Smooth muscle cell (in vitro differentiated cells): ENCODE data around the gene UGT2B15. TPM values are rescaled to one million over a fixed set of nuclear protein-coding genes. Genes with fewer than 3 reads are reported as not detected.
"Not testable (repeated sequence)": the region's sequence is repeated elsewhere in the genome, so short reads cannot be mapped to it uniquely, and the experiment has no call there.

Experiments used
- DNase-seq: peaks from one replicate; lab custom pipeline; 2025; ENCODE audit not compliant: unreplicated experiment; lab: John Stamatoyannopoulos, UW
- H2AFZ ChIP-seq: fragments of 200-600 bp; sonication (generic); 2 replicates; pipeline ENCODE4 v1.6.0; 2016; ENCODE audit warnings: antibody characterized with exemption, low read depth, mild to moderate bottlenecking
- H3F3A ChIP-seq: fragments of 200-600 bp; sonication (generic); 2 replicates; pipeline ENCODE4 v1.6.0; 2017; ENCODE audit warnings: antibody characterized with exemption, low read depth
- H3K27ac ChIP-seq: fragments of 200-600 bp; sonication (generic); 2 replicates; pipeline ENCODE4 v1.5.1; 2016; ENCODE audit warnings: low read depth, mild to moderate bottlenecking
- H3K27me3 ChIP-seq: fragments of 200-600 bp; sonication (generic); 2 replicates; pipeline ENCODE4 v1.6.1; 2016; ENCODE audit warnings: low read depth, mild to moderate bottlenecking
- H3K36me3 ChIP-seq: fragments of 200-600 bp; sonication (generic); 2 replicates; pipeline ENCODE4 v1.5.1; 2016; ENCODE audit warnings: low read depth
- H3K4me1 ChIP-seq: fragments of 200-600 bp; sonication (generic); 2 replicates; pipeline ENCODE4 v1.5.1; 2016; ENCODE audit warnings: low read depth
- H3K4me2 ChIP-seq: fragments of 200-600 bp; sonication (generic); 2 replicates; pipeline ENCODE4 v1.6.0; 2016; ENCODE audit warnings: mild to moderate bottlenecking
- H3K4me3 ChIP-seq: fragments of 200-600 bp; sonication (generic); 2 replicates; pipeline ENCODE4 v1.5.1; 2016; ENCODE audit warnings: mild to moderate bottlenecking
- H3K79me2 ChIP-seq: fragments of 200-600 bp; sonication (generic); 2 replicates; pipeline ENCODE4 v1.6.0; 2016; ENCODE audit warnings: low read depth, mild to moderate bottlenecking
- H3K9ac ChIP-seq: fragments of 200-600 bp; sonication (generic); 2 replicates; pipeline ENCODE4 v1.6.0; 2016; ENCODE audit warnings: low read depth
- H3K9me3 ChIP-seq: fragments of 200-600 bp; sonication (generic); replicated peaks from 2 replicates; pipeline ENCODE4 v1.5.1; 2016; ENCODE audit warnings: low read depth
- H4K20me1 ChIP-seq: fragments of 200-600 bp; sonication (generic); 2 replicates; pipeline ENCODE4 v1.6.0; 2016; ENCODE audit warnings: low read depth
- WGBS: methylation state at CpG from one replicate; pipeline ENCODE4 v1.1.7; 2016; ENCODE audit warnings: low lambda C conversion rate; 5-methylcytosine and 5-hydroxymethylcytosine counted together
- polyA plus RNA-seq: library from polyadenylated mRNA; unstranded; fragments of >200 nt; fragmentation: Nextera tagmentation; extraction: Ambion mirVana; gene quantifications from 2 replicates; pipeline ENCODE4 v1.2.1, GENCODE V29; 2016
- total RNA-seq: library from RNA; depleted of rRNA; stranded (reverse); fragments of >200 nt; gene quantifications from 2 replicates; pipeline ENCODE4 v1.2.3, GENCODE V29; 2014
- TF ChIP-seq, protein P1 (sequence below): fragments of 200-600 bp; sonication (generic); IDR thresholded peaks from 2 replicates; pipeline ENCODE4 v1.5.1; 2017; ENCODE audit warnings: borderline replicate concordance, mild to moderate bottlenecking, antibody characterized with exemption; ENCODE audit not compliant: insufficient read depth, poor library complexity, severe bottlenecking

The UGT2B15 gene
- total and polyA plus RNA-seq, 2 experiments from 2014 or later, result not detected

DNA sequence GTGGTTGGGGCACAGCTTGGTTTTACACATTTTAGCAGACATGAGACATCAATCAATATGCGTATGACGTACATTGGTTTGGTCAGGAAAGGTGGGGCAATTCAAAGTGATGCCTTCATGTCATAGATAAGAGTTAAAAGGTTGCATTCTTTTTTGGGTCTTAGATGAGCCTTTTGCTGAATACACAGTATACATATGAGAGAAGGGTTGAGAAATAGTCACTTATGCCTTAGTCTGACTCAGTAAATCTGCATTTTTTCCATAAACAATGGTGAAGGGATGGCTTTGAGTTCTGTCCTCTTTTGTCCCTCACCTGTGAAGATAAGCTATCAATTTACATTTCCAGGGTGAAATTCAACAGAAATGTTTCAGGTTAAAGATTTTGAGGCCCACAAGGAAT lies 43.9 kb upstream of the UGT2B15 start:
- Histone ChIP-seq H3K27me3 (no peaks in the 10 kb centered on the region), H3K27ac (no peak overlapping the region), H4K20me1 (no peaks in the 10 kb centered on the region), H3K79me2 (no peaks in the 10 kb centered on the region), H3K9me3 (no peaks in the 10 kb centered on the region), H3K4me3 (no peak overlapping the region), H3K36me3 (no peaks in the 10 kb centered on the region), H3F3A (no peaks in the 10 kb centered on the region), H3K4me2 (no peak overlapping the region), H3K9ac (no peak overlapping the region), H3K4me1 (no peaks in the 10 kb centered on the region), H2AFZ (no peak overlapping the region)
- TF ChIP-seq, protein P1, sequence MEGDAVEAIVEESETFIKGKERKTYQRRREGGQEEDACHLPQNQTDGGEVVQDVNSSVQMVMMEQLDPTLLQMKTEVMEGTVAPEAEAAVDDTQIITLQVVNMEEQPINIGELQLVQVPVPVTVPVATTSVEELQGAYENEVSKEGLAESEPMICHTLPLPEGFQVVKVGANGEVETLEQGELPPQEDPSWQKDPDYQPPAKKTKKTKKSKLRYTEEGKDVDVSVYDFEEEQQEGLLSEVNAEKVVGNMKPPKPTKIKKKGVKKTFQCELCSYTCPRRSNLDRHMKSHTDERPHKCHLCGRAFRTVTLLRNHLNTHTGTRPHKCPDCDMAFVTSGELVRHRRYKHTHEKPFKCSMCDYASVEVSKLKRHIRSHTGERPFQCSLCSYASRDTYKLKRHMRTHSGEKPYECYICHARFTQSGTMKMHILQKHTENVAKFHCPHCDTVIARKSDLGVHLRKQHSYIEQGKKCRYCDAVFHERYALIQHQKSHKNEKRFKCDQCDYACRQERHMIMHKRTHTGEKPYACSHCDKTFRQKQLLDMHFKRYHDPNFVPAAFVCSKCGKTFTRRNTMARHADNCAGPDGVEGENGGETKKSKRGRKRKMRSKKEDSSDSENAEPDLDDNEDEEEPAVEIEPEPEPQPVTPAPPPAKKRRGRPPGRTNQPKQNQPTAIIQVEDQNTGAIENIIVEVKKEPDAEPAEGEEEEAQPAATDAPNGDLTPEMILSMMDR, result no peak
- no peak for DNase-seq
- WGBS, result 96% methylated on average over 2 of the region's 2 CpGs

GRCh38 chr4:68712207-68712606 lies 41.8 kb upstream of the UGT2B15 start:
- H3K4me1 ChIP-seq, result no peaks in the 10 kb centered on the region
- no peaks in the 10 kb centered on the region for H3F3A ChIP-seq
- 95% methylated on average over 3 of the region's 3 CpGs for WGBS
- H3K79me2 ChIP-seq, result no peaks in the 10 kb centered on the region
- H3K27me3 ChIP-seq, result no peaks in the 10 kb centered on the region
- H3K4me3 ChIP-seq, result no peak overlapping the region
- H3K27ac ChIP-seq, result no peak overlapping the region
- no peaks in the 10 kb centered on the region for H4K20me1 ChIP-seq
- H2AFZ ChIP-seq, result no peak overlapping the region
- TF ChIP-seq, protein P1, result no peak
- H3K36me3 ChIP-seq, result no peaks in the 10 kb centered on the region
- no peak overlapping the region for H3K4me2 ChIP-seq
- DNase-seq, result no peak
- no peak overlapping the region for H3K9ac ChIP-seq
- H3K9me3 ChIP-seq, result no peaks in the 10 kb centered on the region

DNA sequence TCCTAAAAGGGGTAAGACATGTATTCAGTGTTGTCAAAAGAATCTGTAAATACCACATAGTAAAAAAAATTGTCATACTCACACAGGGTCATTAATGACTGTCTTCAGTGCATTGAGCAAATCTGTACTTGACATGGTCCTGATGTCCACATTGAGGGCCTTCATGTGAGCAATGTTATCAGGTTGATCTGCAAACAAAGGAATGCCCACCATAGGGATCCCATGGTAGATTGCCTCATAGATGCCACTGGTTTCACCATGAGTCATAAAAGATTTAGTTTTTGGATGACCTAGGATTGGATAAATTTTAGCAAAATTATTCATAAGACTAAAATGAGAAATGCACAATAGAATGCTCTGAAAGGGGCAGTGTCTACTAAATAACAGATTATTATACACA lies 38.1 kb upstream of the UGT2B15 start:
- no peaks in the 10 kb centered on the region for H3K4me1 ChIP-seq
- H3K27me3 ChIP-seq, result no peaks in the 10 kb centered on the region
- no peaks in the 10 kb centered on the region for H3K79me2 ChIP-seq
- no peak overlapping the region for H2AFZ ChIP-seq
- DNase-seq, result no peak
- no peak overlapping the region for H3K4me3 ChIP-seq
- H3K9ac ChIP-seq, result no peak overlapping the region
- TF ChIP-seq, protein P1, result no peak
- H3F3A ChIP-seq, result no peaks in the 10 kb centered on the region
- H4K20me1 ChIP-seq, result no peaks in the 10 kb centered on the region
- no peaks in the 10 kb centered on the region for H3K36me3 ChIP-seq
- no peak overlapping the region for H3K4me2 ChIP-seq
- no peak overlapping the region for H3K27ac ChIP-seq
- H3K9me3 ChIP-seq, result no peaks in the 10 kb centered on the region

DNA sequence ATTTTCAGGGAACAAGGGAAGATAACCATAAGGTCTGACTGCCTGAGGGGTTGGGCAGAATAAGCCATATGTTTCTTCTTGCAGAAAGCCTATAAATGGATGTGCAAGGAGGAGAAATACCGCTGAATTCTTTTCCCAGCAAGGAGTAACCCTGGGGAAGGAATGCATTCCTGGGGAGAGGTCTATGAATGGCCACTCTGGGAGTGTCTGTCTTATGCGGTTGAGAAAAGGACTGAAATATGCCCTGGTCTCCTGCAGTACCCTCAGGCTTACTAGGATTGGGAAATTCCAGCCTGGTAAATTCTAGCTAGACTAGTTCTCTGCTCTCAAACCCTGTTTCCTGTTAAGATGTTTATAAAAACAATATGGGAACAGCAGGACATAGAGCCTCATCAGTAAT lies 32.7 kb upstream of the UGT2B15 start:
- not testable (repeated sequence) for H3K27ac ChIP-seq, H3K79me2 ChIP-seq, H3K9me3 ChIP-seq, H3K27me3 ChIP-seq, DNase-seq, H3K4me2 ChIP-seq, H2AFZ ChIP-seq, H3F3A ChIP-seq, H4K20me1 ChIP-seq, H3K36me3 ChIP-seq, H3K4me3 ChIP-seq, H3K9ac ChIP-seq, H3K4me1 ChIP-seq
- WGBS, result 80% methylated on average over 2 of the region's 2 CpGs
